OCI-LY3 (cell line): ENCODE results near the gene MDH1B.

Experiments
- CTCF ChIP-seq: fragments of 200-600, 300-600 bp; sonication (generic); IDR thresholded peaks from 2 replicates; pipeline ENCODE4 v1.5.1; 2014; ENCODE audit warnings: antibody characterized with exemption, low read length, low read depth
- EZH2phosphoT487 ChIP-seq: fragments of 200-600 bp; shearing (Covaris generic); IDR thresholded peaks from 2 replicates; pipeline ENCODE4 v1.6.1; 2018; ENCODE audit warnings: antibody characterized with exemption, mixed run types, low read depth

GRCh38 chr2:206798000-206798399, 32.9 kb upstream of the MDH1B start:
- no peak for TF ChIP-seq CTCF
- TF ChIP-seq EZH2phosphoT487 = no peak
